MM.1S (cell line): ENCODE data around the gene C2orf42.

Source experiments
- CTCF ChIP-seq: fragments of 300-600 bp; sonication (generic); IDR thresholded peaks from 2 replicates; pipeline ENCODE4 v1.5.1; 2016; ENCODE audit warnings: antibody characterized with exemption, low read length, mixed read lengths
- EZH2 ChIP-seq: fragments of 300-600 bp; sonication (generic); optimal IDR thresholded peaks from 2 replicates; pipeline ENCODE3; 2017; ENCODE audit warnings: low read depth, mild to moderate bottlenecking, antibody characterized with exemption, low read length, mixed read lengths
- EZH2phosphoT487 ChIP-seq: fragments of 300-600 bp; sonication (generic); IDR thresholded peaks from 2 replicates; pipeline ENCODE4 v1.6.1; 2018; ENCODE audit warnings: antibody characterized with exemption, low read length

- TF ChIP-seq CTCF (no peak), EZH2 (no peak), EZH2phosphoT487 (no peak)
Observed at GRCh38 chr2:70173520-70173919, 17.3 kb downstream of the C2orf42 start.
